Lower leg skin (tissue), 4 donors: ENCODE data around the gene ACTG1. TPM values are rescaled to one million over a fixed set of nuclear protein-coding genes. Genes with fewer than 3 reads are reported as not detected.
A peak's percentile ranks its signal among the peaks of the same experiment; 100 is the strongest.

Experiments
- DNase-seq, 2 donors: peaks; one replicate each; pipeline ENCODE4 v3.0.0-alpha.2; 2019; ENCODE audit warnings: low spot score in 2 of 2
- H3K4me3 ChIP-seq: fragments of 200-600 bp; sonication (generic); 2 replicates; pipeline ENCODE4 v1.5.1; 2017; ENCODE audit warnings: mild to moderate bottlenecking, low read depth; ENCODE audit not compliant: poor library complexity, severe bottlenecking
- POLR2A ChIP-seq, 2 donors: fragments of 450-650 bp; IDR thresholded peaks; one replicate each; pipeline ENCODE4 v1.6.1; 2016 to 2017; ENCODE audit warnings: antibody characterized with exemption in 2 of 2, mild to moderate bottlenecking in 1 of 2, moderate library complexity in 1 of 2
- WGBS, 2 donors: methylation state at CpG; one replicate each; pipeline ENCODE4 v1.1.5; 2018; 5-methylcytosine and 5-hydroxymethylcytosine counted together
- intact Hi-C: fragments of 100-400 bp; cut with DNase I; formaldehyde crosslinking; loops from one replicate; pipeline ENCODE4 v1.15.0; 2023; ENCODE audit warnings: low total_unique reads
- total RNA-seq, 4 donors: library from RNA; depleted of rRNA; stranded (reverse); fragments of >200 nt; gene quantifications; one replicate each; pipeline ENCODE4 v1.1.0, GENCODE V29; 2016
- TF ChIP-seq, protein P1 (sequence below), 3 donors: fragments of 450-650 bp; IDR thresholded peaks; one replicate each; pipeline ENCODE4 v1.5.1; 2016; ENCODE audit warnings: antibody characterized with exemption in 3 of 3, mild to moderate bottlenecking in 3 of 3, moderate library complexity in 2 of 3

Gene ACTG1
- total RNA-seq, 4 donors from 2014 or later, result 3,349 to 4,521 (median 4,085) TPM

DNA sequence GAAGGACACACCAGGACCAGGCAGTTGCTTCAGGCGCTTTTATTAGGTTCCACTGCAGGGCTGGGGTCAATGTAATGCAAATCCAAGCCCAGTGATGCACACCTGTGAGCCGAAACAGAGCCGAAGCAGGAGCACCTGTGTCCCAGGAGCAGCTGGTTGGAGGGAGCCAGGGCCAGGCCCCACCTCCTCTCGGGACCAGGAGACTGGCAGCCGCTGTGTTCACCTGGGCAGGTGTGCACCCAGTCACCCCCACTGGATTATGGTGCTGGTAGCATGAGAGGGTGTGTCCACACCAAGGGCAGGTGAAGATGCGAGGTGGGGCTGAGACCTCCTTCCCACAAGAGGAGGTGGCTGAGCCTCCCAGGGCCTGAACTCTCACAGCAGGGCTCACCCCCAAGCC, 44.3 kb upstream of the ACTG1 start:
- DNase-seq, result no peak
- 83 to 84% methylated on average over 5 to 6 of the region's 6 CpGs for WGBS, 2 donors
- H3K4me3 ChIP-seq, result no peak overlapping the region
- TF ChIP-seq POLR2A (IDR thresholded peaks at IDR 0.05), result no peak
- TF ChIP-seq, protein P1, sequence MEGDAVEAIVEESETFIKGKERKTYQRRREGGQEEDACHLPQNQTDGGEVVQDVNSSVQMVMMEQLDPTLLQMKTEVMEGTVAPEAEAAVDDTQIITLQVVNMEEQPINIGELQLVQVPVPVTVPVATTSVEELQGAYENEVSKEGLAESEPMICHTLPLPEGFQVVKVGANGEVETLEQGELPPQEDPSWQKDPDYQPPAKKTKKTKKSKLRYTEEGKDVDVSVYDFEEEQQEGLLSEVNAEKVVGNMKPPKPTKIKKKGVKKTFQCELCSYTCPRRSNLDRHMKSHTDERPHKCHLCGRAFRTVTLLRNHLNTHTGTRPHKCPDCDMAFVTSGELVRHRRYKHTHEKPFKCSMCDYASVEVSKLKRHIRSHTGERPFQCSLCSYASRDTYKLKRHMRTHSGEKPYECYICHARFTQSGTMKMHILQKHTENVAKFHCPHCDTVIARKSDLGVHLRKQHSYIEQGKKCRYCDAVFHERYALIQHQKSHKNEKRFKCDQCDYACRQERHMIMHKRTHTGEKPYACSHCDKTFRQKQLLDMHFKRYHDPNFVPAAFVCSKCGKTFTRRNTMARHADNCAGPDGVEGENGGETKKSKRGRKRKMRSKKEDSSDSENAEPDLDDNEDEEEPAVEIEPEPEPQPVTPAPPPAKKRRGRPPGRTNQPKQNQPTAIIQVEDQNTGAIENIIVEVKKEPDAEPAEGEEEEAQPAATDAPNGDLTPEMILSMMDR (IDR thresholded peaks at IDR 0.05), result no peak
- intact Hi-C loops, result no loop called here

DNA sequence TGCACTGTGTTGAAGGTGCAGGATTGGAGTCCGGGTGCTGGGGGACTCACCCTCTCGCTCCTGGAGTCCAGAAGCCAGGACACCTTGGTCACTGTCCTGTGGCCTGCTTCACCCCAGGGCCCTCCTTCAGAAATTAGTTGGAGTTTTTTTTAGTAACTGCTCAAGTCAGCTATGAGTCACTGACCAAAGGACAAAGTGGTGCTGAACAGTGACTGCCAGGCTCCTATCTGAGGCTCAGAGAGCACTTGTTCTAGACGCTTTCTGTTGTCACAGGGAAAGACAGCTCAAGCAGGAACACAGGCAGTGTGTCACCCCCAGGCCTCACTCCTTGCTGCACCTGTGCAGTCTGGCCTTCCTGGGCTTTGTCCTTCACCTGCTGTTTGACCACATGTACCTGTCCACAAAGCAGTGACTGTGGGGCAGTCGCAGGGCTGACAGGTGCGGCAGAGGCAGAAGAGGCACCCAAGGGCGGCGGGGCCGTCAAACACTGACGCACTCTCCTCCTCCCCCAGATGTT, 43.6 kb upstream of the ACTG1 start:
- WGBS, 2 donors, result 87 to 92% methylated on average over 9 of the region's 9 CpGs
- intact Hi-C loops, result no loop called here
- no peak overlapping the region for H3K4me3 ChIP-seq
- no peak for DNase-seq
- TF ChIP-seq, protein P1 (IDR thresholded peaks at IDR 0.05), result no peak
- TF ChIP-seq POLR2A (IDR thresholded peaks at IDR 0.05), result no peak

DNA sequence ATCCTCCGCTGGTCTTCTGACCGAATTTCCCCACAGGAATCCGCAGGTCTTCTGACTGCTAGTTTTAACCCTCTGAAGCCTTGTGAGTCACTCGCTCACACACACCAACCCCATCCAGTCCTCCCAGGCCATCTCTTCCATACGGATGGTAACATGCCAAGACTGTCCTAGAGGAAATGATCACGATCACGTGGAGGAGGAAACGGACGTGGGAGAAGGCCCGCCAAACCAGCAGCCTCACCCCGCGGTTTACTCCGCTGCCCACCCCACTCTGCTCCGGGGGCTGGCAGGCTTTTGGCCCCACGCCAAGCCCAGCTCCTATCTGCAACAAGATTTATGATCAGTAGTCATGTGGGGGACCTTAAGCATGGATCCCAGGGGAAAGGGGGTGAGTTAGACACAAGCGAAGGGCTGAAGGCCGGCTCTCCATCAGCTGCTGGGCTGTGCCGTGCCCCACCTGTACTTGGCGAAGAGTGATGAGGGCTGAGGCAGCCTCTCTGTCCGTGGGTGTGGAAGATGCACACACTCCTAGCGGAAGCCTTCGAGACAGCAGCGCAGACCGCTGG, 41.1 kb upstream of the ACTG1 start:
- 32 to 34% methylated on average over 22 to 24 of the region's 24 CpGs for WGBS, 2 donors
- H3K4me3 ChIP-seq, result no peak overlapping the region
- intact Hi-C loops, result no loop called here
- peak in 1 of 2 donors; percentile 28 for DNase-seq
- TF ChIP-seq, protein P1 (IDR thresholded peaks at IDR 0.05), result no peak
- TF ChIP-seq POLR2A (IDR thresholded peaks at IDR 0.05), result no peak

DNA sequence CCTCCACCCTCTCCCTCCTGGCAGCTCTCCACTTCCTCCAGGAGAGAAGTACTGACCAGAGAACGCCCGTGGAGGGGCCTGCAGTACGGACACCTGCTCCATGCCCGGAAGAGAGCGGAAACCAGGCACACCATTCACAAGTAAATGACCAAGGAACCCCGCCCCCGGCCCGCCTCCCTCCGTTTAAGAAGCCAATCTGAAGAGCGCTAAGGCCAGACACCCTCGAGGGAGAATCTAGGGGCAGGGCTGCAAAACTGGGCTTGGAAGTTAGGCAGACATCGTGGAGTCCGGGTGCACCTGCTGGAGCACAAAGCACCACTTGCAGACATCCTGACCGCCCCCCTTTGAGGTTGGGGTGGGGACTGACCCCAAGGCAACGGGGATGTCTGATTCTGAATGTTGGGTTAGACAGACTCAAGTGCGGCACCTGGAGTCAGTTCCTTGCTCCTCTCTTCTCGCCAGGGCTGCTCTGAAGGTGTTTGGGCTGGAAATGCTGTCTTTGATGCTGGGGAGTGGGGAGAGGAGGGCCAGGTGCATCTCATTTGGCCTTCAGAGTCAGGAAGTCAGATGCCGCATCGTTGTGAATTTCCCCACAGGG, 40.5 kb upstream of the ACTG1 start:
- intact Hi-C loops, result no loop called here
- TF ChIP-seq, protein P1 (IDR thresholded peaks at IDR 0.05), result no peak
- no peak for TF ChIP-seq POLR2A (IDR thresholded peaks at IDR 0.05)
- peak; percentile 72 to 94 for DNase-seq
- H3K4me3 ChIP-seq, result peak overlapping the region; percentile 80
- 1% methylated on average over 17 to 19 of the region's 19 CpGs for WGBS, 2 donors

DNA sequence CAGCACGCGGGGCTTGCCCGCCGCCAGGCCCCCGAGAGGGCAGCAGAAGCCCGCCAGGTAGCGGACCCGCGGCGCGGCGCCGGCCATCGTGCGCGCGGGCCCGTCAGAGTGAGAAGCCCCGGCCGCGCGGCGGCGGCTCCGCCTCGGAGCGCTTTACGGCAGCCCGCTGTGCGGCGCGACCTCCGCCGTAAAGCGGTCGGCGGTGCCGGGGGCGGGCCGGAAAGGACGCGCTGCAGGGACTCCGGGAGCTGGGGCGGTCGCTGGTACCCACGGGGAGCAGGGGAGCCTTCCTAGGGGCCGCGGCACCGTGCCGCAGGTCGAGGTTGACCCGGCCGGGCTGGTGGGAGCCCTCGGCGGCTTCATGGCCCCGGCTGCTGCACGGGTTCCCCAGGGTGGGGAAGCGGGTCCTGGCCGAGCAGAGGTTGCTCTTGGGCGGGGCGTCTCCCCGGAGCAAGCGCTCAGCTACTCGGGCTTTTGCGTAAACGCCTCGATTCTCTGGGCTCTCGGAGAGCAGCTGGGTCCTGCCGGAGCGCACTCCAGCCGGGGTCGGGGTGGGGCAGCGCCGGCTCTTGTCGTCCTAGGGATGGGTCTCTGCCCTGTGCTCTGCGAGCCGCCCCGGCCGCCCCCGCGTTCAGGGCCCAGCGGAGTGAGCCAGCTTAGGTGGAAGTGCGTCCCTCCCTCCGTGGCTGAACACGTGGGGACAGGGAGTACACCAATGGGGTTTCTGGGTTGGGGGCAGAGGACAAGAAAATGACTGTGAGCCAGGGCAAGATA, 39.8 kb upstream of the ACTG1 start, which contains the start of gene FAAP100:
Gene FAAP100 (minus strand): TSS at position 110 of the 774 bp plus-strand sequence. CDS start 23 bp downstream, at position 87.
- 0 to 1% methylated on average over 24 of the region's 85 CpGs for WGBS, 2 donors
- intact Hi-C loops, result no loop called here
- TF ChIP-seq, protein P1 (IDR thresholded peaks at IDR 0.05), result no peak
- no peak for TF ChIP-seq POLR2A (IDR thresholded peaks at IDR 0.05)
- H3K4me3 ChIP-seq, result peak within 1 kb of the TSS; percentile 80
- DNase-seq, result peak; percentile 59 to 95
